B cell (primary cell): Measurements from ENCODE around the gene ACKR2. TPM values are rescaled to one million over a fixed set of nuclear protein-coding genes. Genes with fewer than 3 reads are reported as not detected.

Experiments
- ATAC-seq: fragments of 200-7000 bp; cut with Tn5 transposase; one replicate; pipeline ENCODE4 v1.10.0; 2021; ENCODE audit warnings: low read depth, mild to moderate bottlenecking, moderate number of reproducible peaks, moderate library complexity
- CTCF ChIA-PET: fragments of 350-600 bp; sonication (Branson Sonifier 250); formaldehyde crosslinking; loops from one replicate; lab custom pipeline; 2021; ENCODE audit warnings: antibody characterized with exemption, inconsistent platforms; lab: Charles Lee
- POLR2A ChIA-PET: fragments of 350-600 bp; sonication (Branson Sonifier 250); formaldehyde crosslinking; loops from one replicate; lab custom pipeline; 2021; ENCODE audit warnings: antibody characterized with exemption; lab: Charles Lee
- DNase-seq: peaks from one replicate; pipeline ENCODE4 v3.0.0; 2013
- H2AFZ ChIP-seq: 2 replicates; pipeline ENCODE4 v1.6.1; 2012; ENCODE audit warnings: mild to moderate bottlenecking, low read depth, low read length; ENCODE audit not compliant: insufficient read depth, poor library complexity, severe bottlenecking
- H3K27ac ChIP-seq, 2 donors: 1 replicate in 1 of 2; 2 replicates in 1 of 2; pipeline ENCODE4 v1.5.1; 2012 to 2013; ENCODE audit warnings: low read length in 2 of 2, mild to moderate bottlenecking in 2 of 2, moderate library complexity in 1 of 2
- H3K27me3 ChIP-seq, 4 experiments: fragments of 200-600 bp in 1 of 4; sonication (generic) in 1 of 4; replicated peaks in 1 of 4; 1 replicate in 2 of 4; 2 replicates in 2 of 4; pipeline versions ENCODE4 v1.6.1 to v1.7.0; 2013 to 2016; ENCODE audit warnings: low read length in 3 of 4, mild to moderate bottlenecking in 2 of 4, mixed read lengths in 1 of 4, moderate library complexity in 1 of 4; ENCODE audit not compliant: insufficient read depth in 4 of 4, control insufficient read depth in 3 of 4; ENCODE audit errors: control extremely low read depth in 1 of 4
- H3K36me3 ChIP-seq, 2 experiments: replicated peaks in 1 of 2; 1 replicate in 1 of 2; 2 replicates in 1 of 2; pipeline versions ENCODE4 v1.6.1 to v1.7.1; 2013; ENCODE audit warnings: low read length in 1 of 2; ENCODE audit not compliant: insufficient read depth in 2 of 2, control insufficient read depth in 1 of 2; ENCODE audit errors: control extremely low read depth in 1 of 2, extremely low read depth in 1 of 2
- H3K4me1 ChIP-seq, 2 donors: fragments of 200-600 bp in 1 of 2; sonication (generic) in 1 of 2; 1 replicate in 1 of 2; 2 replicates in 1 of 2; pipeline versions ENCODE4 v1.5.1 to v1.6.1; 2013 to 2017; ENCODE audit warnings: low read length in 2 of 2; ENCODE audit not compliant: control insufficient read depth in 2 of 2, insufficient read depth in 2 of 2
- H3K4me2 ChIP-seq: replicated peaks from 2 replicates; pipeline ENCODE3; 2012; ENCODE audit warnings: mild to moderate bottlenecking, low read depth, low read length; ENCODE audit not compliant: poor library complexity, severe bottlenecking
- H3K4me3 ChIP-seq, 5 experiments: fragments of 200-600 bp in 1 of 5; sonication (generic) in 1 of 5; 1 replicate in 3 of 5; 2 replicates in 2 of 5; pipeline versions ENCODE4 v1.5.1 to v1.7.0; 2011 to 2016; ENCODE audit warnings: low read length in 4 of 5, mild to moderate bottlenecking in 4 of 5, low read depth in 2 of 5, control low read depth in 1 of 5, moderate library complexity in 1 of 5; ENCODE audit not compliant: insufficient read depth in 1 of 5; ENCODE audit errors: control extremely low read depth in 1 of 5, extremely low read depth in 1 of 5
- H3K79me2 ChIP-seq: fragments of 200-600 bp; sonication (generic); one replicate; pipeline ENCODE4 v1.6.0; 2016; ENCODE audit warnings: low read length; ENCODE audit not compliant: control insufficient read depth, insufficient read depth
- H3K9ac ChIP-seq: fragments of 200-600 bp; sonication (generic); 2 replicates; pipeline ENCODE4 v1.6.1; 2017; ENCODE audit warnings: mild to moderate bottlenecking, low read length, moderate library complexity
- H3K9me3 ChIP-seq, 3 donors: one replicate each; pipeline versions ENCODE4 v1.6.1 to v1.7.1; 2013; ENCODE audit warnings: low read length in 2 of 3; ENCODE audit not compliant: control insufficient read depth in 2 of 3, insufficient read depth in 1 of 3; ENCODE audit errors: control extremely low read depth in 1 of 3
- H4K20me1 ChIP-seq: 2 replicates; pipeline ENCODE4 v1.6.0; 2012; ENCODE audit warnings: mild to moderate bottlenecking, low read length; ENCODE audit not compliant: insufficient read depth, control insufficient read depth, poor library complexity, severe bottlenecking
- H3K27ac Mint-ChIP-seq: one replicate; pipeline ENCODE4 v1.8.0; 2021; ENCODE audit warnings: mixed read lengths
- H3K27me3 Mint-ChIP-seq: one replicate; pipeline ENCODE4 v1.8.0; 2021; ENCODE audit warnings: mixed read lengths
- H3K4me1 Mint-ChIP-seq: one replicate; pipeline ENCODE4 v1.8.0; 2021; ENCODE audit warnings: mixed read lengths
- H3K4me3 Mint-ChIP-seq: one replicate; pipeline ENCODE4 v1.8.0; 2021; ENCODE audit warnings: mixed read lengths
- H3K9me3 Mint-ChIP-seq: one replicate; pipeline ENCODE4 v1.8.0; 2022; ENCODE audit warnings: mixed read lengths; ENCODE audit not compliant: insufficient read depth
- EZH2 ChIP-seq: IDR thresholded peaks from 2 replicates; pipeline ENCODE4 v1.6.1; 2012; ENCODE audit warnings: borderline replicate concordance, low read depth, mild to moderate bottlenecking, moderate library complexity, low read length; ENCODE audit not compliant: insufficient read depth, poor library complexity, severe bottlenecking
- intact Hi-C: fragments of 100-400 bp; cut with micrococcal nuclease; formaldehyde crosslinking; loops from one replicate; pipeline ENCODE4 v1.10.0; 2022
- polyA plus RNA-seq: library from polyadenylated mRNA; depleted of rRNA; stranded (reverse); fragments of >200 nt; gene quantifications from 2 replicates; pipeline ENCODE4 v1.2.3, GENCODE V29; 2012
- total RNA-seq, 2 donors: library from RNA; stranded (reverse); fragments of 120-200 nt in 1 of 2; gene quantifications; 1 replicate in 1 of 2; 2 replicates in 1 of 2; pipeline versions ENCODE4 v1.2.3 to v1.2.4, GENCODE V29; 2013 to 2022
- TF ChIP-seq, protein P1 (sequence below): fragments of 200-600 bp; IDR thresholded peaks from one replicate; pipeline ENCODE4 v1.8.0; 2022; ENCODE audit warnings: antibody characterized with exemption, mild to moderate bottlenecking

ACKR2 gene
- total and polyA plus RNA-seq, 2 donors (not counting 1 experiment from before 2014, with no cell fraction given) = 0.31 to 1.7 TPM

DNA sequence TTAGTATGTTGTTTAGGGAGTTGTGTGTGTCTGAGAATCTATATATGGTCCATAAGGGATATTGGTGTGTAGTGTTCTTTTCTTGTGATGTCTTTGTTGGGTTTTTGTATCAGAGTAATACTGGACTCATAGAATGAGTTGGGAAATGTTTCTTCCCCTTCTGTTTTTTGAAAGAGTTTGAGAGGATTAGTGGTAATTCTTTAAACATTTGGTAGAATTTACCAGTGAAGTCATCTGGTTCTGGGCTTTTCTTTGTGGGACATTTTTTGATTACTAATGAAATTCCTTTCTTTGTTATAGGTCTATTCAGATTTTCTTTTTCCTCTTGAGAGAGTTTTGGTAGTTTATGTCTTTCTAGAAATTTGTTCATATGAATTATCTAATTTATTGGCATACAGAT lies 16.9 kb downstream of the ACKR2 start:
- Histone ChIP-seq H3K79me2 (no peaks in the 10 kb centered on the region), H3K36me3 (no peaks in the 10 kb centered on the region), H3K4me1 (no peaks in the 10 kb centered on the region), H2AFZ (no peak overlapping the region), H4K20me1 (no peaks in the 10 kb centered on the region), H3K27me3 (no peaks in the 10 kb centered on the region), H3K9ac (no peak overlapping the region), H3K27ac (no peak overlapping the region), H3K4me2 (no peak overlapping the region), H3K9me3 (no peaks in the 10 kb centered on the region), H3K4me3 (no peak overlapping the region)
- Mint-ChIP-seq H3K9me3 (no peaks in the 10 kb centered on the region), H3K27ac (no peak overlapping the region), H3K4me1 (no peaks in the 10 kb centered on the region), H3K27me3 (peaks cover 21% of the 10 kb centered on the region), H3K4me3 (no peak overlapping the region)
- DNase-seq = no peak
- ChIA-PET POLR2A (no interaction called here), CTCF (interaction anchor here (1.0 kb wide), 1 partner anchor 56 kb away, joined by 4 read pairs; no protein-coding TSS in a partner anchor)
- ATAC-seq = no peak
- intact Hi-C loops = no loop called here
- TF ChIP-seq, protein P1, sequence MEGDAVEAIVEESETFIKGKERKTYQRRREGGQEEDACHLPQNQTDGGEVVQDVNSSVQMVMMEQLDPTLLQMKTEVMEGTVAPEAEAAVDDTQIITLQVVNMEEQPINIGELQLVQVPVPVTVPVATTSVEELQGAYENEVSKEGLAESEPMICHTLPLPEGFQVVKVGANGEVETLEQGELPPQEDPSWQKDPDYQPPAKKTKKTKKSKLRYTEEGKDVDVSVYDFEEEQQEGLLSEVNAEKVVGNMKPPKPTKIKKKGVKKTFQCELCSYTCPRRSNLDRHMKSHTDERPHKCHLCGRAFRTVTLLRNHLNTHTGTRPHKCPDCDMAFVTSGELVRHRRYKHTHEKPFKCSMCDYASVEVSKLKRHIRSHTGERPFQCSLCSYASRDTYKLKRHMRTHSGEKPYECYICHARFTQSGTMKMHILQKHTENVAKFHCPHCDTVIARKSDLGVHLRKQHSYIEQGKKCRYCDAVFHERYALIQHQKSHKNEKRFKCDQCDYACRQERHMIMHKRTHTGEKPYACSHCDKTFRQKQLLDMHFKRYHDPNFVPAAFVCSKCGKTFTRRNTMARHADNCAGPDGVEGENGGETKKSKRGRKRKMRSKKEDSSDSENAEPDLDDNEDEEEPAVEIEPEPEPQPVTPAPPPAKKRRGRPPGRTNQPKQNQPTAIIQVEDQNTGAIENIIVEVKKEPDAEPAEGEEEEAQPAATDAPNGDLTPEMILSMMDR = no peak
- no peak for TF ChIP-seq EZH2

DNA sequence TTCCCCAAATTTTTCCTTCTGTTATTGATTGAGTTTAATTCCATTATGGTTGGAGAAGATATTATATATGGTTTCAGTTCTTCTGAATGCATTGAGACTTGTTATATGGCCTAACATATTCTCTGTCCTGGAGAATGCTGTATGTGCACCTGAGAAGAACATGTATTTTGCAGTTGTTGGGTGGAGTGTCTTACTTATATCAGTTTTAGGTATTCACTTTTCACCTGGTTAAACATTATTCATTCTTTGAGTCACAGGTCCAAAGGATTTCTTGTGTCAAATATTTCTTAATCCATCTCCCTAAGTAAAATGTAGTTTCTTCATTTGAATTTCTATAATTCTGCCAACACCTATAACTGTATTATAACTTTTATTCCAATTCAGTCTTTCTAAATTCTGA lies 17.8 kb downstream of the ACKR2 start:
- no peaks in the 10 kb centered on the region for H3K27me3 ChIP-seq
- H2AFZ ChIP-seq = no peak overlapping the region
- intact Hi-C loops = no loop called here
- H3K4me1 ChIP-seq = no peaks in the 10 kb centered on the region
- no peaks in the 10 kb centered on the region for H3K9me3 Mint-ChIP-seq
- H3K9ac ChIP-seq = no peak overlapping the region
- H3K4me3 ChIP-seq = no peak overlapping the region
- no peaks in the 10 kb centered on the region for H4K20me1 ChIP-seq
- no peak overlapping the region for H3K27ac ChIP-seq
- H3K27ac Mint-ChIP-seq = no peak overlapping the region
- ChIA-PET CTCF (no interaction called here), POLR2A (no interaction called here)
- ATAC-seq = no peak
- no peaks in the 10 kb centered on the region for H3K9me3 ChIP-seq
- H3K36me3 ChIP-seq = no peaks in the 10 kb centered on the region
- no peak overlapping the region for H3K4me2 ChIP-seq
- no peaks in the 10 kb centered on the region for H3K79me2 ChIP-seq
- TF ChIP-seq, protein P1 = no peak
- no peak for TF ChIP-seq EZH2
- peaks cover 4% of the 10 kb centered on the region for H3K4me1 Mint-ChIP-seq
- peaks cover 21% of the 10 kb centered on the region for H3K27me3 Mint-ChIP-seq
- no peak overlapping the region for H3K4me3 Mint-ChIP-seq
- DNase-seq = no peak
